Measurements from ENCODE around the gene CCL1.

DNA sequence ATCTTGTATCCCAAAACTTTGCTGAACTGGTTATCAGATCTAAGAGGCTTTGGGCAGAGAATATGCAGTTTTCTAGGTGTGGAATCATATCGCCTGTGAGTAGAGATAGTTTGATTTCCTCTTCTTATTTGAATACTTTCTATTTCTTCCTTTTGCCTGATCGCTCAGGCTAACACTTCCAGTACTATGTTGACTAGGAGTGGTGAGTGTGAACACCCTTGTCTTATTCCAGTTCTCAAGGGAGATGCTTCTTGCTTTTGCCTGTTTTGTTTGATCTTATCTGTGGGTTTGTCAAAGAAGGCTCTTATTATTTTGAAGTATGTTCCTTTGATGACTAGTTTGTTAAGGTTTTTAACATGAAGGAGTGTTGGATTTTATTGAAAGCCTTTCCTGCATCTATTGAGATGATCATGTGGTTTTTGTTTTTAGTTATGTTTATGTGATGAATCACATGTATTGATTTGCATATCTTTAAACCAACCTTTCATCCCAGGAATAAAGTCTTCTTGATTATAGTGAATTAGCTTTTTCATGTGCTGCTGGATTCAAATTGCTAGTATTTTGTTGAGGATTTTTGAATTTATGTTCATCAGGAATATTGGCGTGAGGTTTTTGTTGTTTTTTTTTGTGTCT lies 23.8 kb downstream of the CCL1 start:
- TF ChIP-seq, protein P1, sequence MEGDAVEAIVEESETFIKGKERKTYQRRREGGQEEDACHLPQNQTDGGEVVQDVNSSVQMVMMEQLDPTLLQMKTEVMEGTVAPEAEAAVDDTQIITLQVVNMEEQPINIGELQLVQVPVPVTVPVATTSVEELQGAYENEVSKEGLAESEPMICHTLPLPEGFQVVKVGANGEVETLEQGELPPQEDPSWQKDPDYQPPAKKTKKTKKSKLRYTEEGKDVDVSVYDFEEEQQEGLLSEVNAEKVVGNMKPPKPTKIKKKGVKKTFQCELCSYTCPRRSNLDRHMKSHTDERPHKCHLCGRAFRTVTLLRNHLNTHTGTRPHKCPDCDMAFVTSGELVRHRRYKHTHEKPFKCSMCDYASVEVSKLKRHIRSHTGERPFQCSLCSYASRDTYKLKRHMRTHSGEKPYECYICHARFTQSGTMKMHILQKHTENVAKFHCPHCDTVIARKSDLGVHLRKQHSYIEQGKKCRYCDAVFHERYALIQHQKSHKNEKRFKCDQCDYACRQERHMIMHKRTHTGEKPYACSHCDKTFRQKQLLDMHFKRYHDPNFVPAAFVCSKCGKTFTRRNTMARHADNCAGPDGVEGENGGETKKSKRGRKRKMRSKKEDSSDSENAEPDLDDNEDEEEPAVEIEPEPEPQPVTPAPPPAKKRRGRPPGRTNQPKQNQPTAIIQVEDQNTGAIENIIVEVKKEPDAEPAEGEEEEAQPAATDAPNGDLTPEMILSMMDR (IDR thresholded peaks at IDR 0.05), result no peak
- TF ChIP-seq EZH2 (IDR thresholded peaks at IDR 0.05; ENCODE audit: borderline replicate concordance, insufficient read depth, low read depth, low read length, poor library complexity, severe bottlenecking), result no peak

All from B cell (primary cell).